Cerebellar nuclear complex (tissue), 1 donor: Measurements from ENCODE around the gene ABCC9.
"Not testable (repeated sequence)": the region's sequence is repeated elsewhere in the genome, so short reads cannot be mapped to it uniquely, and the experiment has no call there.

Experiments used
- DNase-seq, 2 experiments: peaks; one replicate each; lab custom pipeline; 2025; lab: John Stamatoyannopoulos, UW

Gene ABCC9

GRCh38 chr12:21933656-21934055 is 7.6 kb downstream of the ABCC9 start:
- no peak for DNase-seq

- DNase-seq: not testable (repeated sequence)
Observed at GRCh38 chr12:21929972-21930371, 11.3 kb downstream of the ABCC9 start.

GRCh38 chr12:21925296-21925913 is 15.8 kb downstream of the ABCC9 start:
- DNase-seq: no peak

GRCh38 chr12:21921436-21921835 is 19.8 kb downstream of the ABCC9 start:
- no peak for DNase-seq

- no peak for DNase-seq
Observed at GRCh38 chr12:21918456-21918855, 22.8 kb downstream of the ABCC9 start.

GRCh38 chr12:21913823-21914222 is 27.4 kb downstream of the ABCC9 start:
- DNase-seq: no peak

GRCh38 chr12:21912318-21912717 is 28.9 kb downstream of the ABCC9 start:
- no peak for DNase-seq

- DNase-seq: no peak
Observed at GRCh38 chr12:21911832-21912231, 29.4 kb downstream of the ABCC9 start.

GRCh38 chr12:21910657-21911056 is 30.6 kb downstream of the ABCC9 start:
- no peak for DNase-seq

- DNase-seq: no peak
Observed at GRCh38 chr12:21907948-21908837, 33.0 kb downstream of the ABCC9 start.

- no peak for DNase-seq
Observed at GRCh38 chr12:21906919-21907493, 34.2 kb downstream of the ABCC9 start.

- DNase-seq: not testable (repeated sequence)
Observed at GRCh38 chr12:21899532-21899931, 41.7 kb downstream of the ABCC9 start.

- no peak for DNase-seq
Observed at GRCh38 chr12:21895651-21896050, 45.6 kb downstream of the ABCC9 start.

GRCh38 chr12:21894792-21895595 is 46.2 kb downstream of the ABCC9 start:
- DNase-seq: no peak

GRCh38 chr12:21893924-21894323 is 47.3 kb downstream of the ABCC9 start:
- DNase-seq: no peak

- DNase-seq: no peak
Observed at GRCh38 chr12:21892341-21892740, 48.9 kb downstream of the ABCC9 start.

GRCh38 chr12:21891751-21892217 is 49.4 kb downstream of the ABCC9 start:
- DNase-seq: no peak

GRCh38 chr12:21888276-21888863 is 52.9 kb downstream of the ABCC9 start:
- DNase-seq: no peak

- DNase-seq: no peak
Observed at GRCh38 chr12:21884936-21885335, 56.3 kb downstream of the ABCC9 start.

GRCh38 chr12:21882635-21883034 is 58.6 kb downstream of the ABCC9 start:
- no peak for DNase-seq

GRCh38 chr12:21881965-21882364 is 59.3 kb downstream of the ABCC9 start:
- DNase-seq: no peak

GRCh38 chr12:21879312-21879711 is 61.9 kb downstream of the ABCC9 start:
- no peak for DNase-seq
